LHCN-M2 (cell line): ENCODE measurements around the gene SAMD3. TPM values are rescaled to one million over a fixed set of nuclear protein-coding genes. Genes with fewer than 3 reads are reported as not detected.
"Not testable (repeated sequence)": the region's sequence is repeated elsewhere in the genome, so short reads cannot be mapped to it uniquely, and the experiment has no call there.

ENCODE experiments used
- DNase-seq: peaks from one replicate; pipeline ENCODE4 v3.0.0-alpha.2; 2012; ENCODE audit warnings: low read depth
- total RNA-seq: library from RNA; depleted of rRNA; stranded (reverse); fragments of >200 nt; gene quantifications from 2 replicates; pipeline ENCODE4 v1.2.3, GENCODE V29; 2014

The SAMD3 gene
- total RNA-seq, 1 experiment from 2014 or later = not detected

DNA sequence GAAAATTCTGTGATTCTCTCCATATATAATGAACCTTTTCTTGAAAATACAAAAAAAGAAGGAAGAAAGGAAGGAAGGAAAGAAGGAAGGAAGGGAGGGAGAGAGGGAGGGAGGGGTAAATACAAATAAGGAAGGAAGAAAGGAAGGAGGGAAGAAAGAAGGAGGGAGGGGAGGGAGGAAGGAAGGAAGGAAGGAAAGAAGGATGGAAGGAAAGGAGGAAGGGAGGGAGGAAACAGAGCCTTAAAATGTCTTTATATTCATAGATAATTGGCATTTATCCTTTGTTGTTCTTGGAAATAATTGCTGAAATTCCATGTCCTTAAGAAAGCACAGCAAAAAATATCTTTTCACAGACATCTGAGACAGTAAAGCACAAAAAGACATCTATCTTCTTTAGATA is 40.3 kb downstream of the SAMD3 start:
- DNase-seq = no peak

DNA sequence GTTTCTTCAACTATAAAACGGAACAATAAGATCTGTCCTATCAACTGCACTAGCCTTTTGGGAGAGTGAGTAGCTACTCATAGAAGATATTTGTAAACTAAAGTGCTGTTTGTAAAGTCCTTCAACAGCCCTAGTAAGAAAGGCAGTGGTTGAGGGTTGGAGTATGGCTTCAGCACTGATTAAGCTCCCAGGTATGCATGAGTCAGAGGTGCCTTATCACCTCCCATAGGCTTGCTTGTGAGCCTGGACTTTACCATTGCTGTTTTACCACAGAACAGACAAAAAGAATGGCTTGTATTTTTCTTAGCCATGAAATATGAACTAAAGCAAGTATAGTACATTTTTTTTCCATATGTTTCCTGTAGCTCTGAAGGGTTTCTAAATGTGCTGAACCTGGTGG is 44.1 kb downstream of the SAMD3 start:
- DNase-seq = peak; percentile 77

DNA sequence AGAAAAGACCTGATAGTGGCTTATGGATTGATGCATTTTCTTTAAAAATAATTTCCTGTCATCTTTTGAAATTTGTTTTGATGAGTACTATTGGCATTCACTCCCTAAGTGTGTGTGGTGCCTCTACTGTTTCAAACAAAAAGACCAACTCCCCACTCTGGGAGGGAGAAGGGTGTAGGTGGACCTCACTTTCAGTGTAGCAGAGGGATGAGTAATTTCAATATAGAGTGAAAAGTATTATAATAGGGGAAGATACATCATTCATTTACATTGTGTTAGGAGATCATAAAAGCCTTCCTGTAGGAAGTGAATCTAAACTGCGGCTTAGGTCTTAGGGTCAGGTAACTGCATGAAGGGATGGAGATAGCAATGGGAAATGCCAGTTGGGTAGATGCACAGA is 46.4 kb downstream of the SAMD3 start:
- no peak for DNase-seq

DNA sequence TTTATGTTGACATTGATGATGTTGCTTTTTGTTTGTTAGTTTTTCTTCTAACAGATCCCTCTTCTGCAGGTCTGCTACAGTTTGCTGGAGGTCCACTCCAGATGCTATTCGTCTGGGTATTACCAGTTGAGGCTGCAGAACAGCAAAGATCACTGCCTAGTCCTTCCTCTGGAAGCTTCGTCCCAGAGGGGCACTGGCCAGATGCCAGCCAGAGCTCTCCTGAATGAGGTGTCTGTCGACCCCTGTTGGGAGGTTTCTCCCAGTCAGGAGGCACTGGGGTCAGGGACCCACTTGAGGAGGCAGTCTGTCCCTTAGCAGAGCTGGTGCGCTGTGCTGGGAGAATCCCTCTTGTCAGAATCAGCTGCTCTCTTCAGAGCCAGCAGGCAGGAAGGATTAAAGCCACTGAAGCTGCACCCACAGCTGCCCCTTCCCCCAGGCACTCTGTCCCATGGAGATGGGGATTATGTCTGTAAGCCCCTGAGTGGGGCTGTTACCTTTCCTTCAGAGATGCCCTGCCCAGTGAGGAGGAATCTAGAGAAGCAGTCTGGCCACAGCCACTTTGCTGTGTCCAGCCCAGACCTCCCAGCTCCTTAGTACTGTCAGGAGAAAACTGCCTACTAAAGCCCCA is 49.3 kb downstream of the SAMD3 start:
- not testable (repeated sequence) for DNase-seq

DNA sequence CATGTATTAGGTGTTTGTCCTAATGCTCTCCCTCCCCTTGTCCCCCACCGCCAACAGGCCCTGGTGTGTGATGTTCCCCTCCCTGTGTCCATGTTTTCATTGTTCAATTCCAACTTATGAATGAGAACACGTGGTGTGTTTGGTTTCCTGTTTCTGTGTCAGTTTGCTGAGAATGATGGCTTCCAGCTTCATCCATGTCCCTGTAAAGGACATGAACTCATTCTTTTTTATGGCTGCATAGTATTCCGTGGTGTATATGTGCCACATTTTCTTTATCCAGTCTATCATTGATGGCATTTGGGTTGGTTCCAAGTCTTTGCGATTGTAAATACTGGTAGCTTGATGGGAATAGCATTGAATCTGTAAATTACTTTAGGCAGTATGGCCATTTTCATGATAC is 52.6 kb downstream of the SAMD3 start:
- DNase-seq = not testable (repeated sequence)

DNA sequence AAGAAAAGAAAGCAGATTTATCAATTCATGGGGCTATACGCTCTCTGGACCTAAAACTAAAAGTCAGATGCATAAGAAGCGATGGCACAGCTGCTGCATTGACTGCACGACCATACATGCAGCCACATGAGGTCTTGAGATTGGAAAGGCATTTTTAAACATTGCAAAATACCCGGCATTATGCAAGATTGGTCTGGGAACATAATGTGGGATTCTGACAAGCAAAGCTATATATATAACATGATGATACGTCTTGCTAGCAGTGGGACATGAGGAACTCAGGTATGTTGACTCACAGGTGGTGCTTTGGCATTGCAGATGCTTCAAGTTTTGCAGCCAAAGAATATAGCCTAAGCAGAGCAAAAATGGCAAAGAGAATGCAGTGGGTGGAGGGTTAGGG is 55.1 kb downstream of the SAMD3 start:
- DNase-seq = peak; percentile 53

DNA sequence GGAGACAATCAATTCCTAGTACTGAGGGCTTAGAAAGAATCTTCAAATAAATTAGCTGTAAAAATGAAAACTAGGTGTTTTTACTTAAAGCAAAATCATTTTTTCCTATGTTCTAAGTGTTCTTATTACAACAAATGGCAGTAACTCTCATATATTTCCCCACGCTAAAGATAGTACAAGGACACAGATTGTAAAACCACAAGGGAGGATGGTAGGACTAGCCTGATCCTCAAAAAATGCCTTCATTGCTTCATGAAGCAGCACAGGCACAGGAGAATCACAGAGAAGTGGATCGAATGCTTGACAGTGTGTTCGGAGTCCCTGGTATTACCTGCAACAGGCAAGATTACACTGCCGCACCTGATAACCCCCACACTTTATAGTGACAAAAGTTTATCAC is 58.5 kb downstream of the SAMD3 start:
- DNase-seq = no peak

DNA sequence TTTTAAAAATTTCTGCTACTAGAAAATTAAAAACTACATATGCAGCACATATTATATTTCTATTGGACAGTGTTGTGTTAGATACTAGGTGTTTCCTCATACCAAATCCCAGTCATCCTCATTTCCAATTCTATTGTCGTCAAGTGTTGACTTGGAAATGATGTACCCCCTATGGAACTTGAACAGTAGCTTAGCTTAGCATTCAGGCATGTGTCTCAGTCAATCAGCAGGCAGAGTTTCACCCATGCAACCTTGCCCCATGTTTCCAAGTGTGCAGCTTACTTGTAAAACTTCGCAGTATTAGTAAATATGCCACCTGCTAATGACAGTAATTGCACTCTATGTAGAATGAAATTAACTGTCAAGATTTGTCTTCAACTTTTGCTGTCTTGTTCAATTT is 59.5 kb downstream of the SAMD3 start:
- DNase-seq = no peak

DNA sequence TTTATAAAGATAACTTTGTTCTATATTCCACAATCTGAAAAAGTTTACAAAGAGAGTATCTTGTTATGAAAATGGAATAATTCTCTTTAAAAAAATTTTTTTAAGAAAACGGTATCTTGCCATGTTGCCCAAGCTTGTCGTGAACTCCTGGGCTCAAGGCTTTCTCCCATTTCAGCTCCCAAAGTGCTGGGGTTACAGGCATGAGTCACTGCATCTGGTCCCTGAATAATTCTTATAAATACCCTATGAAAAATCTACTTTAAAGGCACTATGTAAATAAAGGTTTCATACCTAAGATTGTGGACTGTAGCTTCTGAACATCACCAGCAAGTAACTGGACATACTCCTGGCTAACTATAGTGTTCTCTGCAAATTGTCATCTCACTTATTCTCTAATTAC is 60.3 kb downstream of the SAMD3 start:
- no peak for DNase-seq

DNA sequence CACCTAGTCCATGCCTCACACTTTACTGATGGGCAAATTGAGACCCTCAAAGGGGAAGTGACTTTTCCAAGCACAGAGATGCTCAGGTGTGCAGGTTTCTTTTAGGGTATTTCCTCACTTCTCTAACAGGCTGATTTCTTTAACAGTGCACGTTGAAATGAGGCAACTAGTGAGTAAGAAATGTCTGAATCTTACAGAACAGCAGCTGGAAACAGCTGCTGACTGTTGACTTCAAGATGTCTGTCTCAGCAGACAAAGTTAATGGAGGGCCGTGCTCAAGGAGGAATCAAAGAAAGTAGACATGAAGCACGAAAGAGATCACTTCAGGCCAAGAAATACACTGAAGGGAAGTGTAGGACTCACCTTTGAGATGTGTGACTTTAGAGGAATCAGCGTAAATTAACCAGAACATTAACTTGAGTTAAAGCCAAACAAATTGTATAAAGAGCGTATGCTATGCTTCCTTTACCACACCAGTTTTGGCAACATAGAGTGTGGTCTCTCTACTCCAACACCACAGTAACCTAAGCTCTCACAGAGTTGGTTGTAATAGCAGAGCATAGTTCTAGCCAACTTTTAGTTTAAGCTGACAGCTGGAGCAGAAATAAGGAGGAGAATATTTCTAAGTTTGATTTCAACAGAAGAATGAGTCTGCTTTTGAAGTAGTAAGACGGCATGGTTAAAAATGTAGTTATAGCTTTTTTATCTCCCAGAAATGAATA is 60.9 kb downstream of the SAMD3 start:
- DNase-seq = no peak

DNA sequence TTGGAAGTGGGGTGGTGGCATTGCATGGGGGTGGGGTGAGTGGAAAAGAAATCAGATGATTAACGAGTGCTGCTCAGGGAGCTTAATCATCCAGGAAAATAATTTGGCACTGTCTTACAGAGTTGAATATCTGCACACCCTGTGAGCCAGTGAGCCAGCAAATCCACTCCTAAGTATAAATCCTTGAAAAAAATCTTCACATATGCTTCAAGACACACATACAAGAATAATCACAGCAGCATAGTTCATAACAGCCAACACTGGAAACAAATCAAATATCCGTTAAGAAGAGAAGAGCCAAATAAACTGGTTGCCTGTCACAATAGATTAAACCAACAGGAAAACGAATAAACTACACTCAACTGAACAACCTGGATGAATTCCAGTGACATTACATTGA is 62.8 kb downstream of the SAMD3 start:
- DNase-seq = no peak

DNA sequence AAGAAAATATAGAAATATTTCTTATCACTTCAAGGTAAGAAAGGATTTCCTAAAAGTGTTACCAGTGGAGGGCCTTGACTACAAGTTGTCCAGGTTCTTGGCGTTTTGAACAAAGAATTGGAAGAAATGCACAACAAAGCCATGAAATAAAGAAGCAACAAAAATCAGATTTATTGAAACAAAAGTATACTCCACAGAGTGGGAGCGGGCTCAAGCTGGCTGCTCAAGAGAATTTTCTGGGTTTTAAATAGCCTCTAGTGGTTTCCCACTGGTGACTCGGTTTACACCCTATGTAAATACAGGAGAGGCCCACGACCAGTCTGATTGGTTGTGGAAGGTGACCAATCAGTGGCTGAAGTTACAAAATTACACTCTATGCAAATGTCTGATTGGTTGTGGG is 64.2 kb downstream of the SAMD3 start:
- no peak for DNase-seq

DNA sequence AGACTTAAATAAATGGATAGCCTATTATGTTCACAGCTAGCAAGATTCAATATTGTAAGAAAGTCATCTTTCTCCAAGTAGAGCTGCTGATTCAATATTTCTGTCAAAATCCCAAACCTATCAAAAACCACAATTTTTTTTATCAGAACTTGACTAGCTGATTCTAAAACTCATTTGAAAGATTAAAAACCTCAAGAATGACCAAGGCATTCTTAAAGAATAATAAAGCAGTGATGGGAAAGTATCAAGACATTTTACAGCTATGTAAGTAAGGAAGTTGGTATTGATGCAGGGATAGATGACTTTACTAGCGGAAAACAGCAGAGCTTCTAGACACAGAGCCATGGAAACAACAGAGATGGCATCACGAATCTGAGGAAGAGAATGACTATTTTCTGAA is 64.7 kb downstream of the SAMD3 start:
- no peak for DNase-seq

DNA sequence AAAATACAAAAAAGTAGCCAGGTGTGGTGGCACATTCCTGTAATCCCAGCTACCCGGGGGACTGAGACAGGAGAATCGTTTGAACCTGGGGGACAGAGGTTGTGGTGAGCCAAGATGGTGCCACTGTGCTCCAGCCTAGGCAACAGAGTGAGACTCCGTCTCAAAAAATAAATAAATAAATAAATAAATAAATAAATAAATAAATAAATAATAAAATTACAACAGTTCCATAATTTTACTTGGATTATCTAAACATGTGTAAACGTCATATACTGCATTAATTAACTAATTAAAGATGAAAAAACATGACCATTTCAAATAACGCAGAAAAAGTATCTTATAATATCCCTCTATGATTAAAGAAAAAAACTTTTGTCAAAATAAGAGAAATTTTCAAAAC is 65.8 kb downstream of the SAMD3 start:
- no peak for DNase-seq

DNA sequence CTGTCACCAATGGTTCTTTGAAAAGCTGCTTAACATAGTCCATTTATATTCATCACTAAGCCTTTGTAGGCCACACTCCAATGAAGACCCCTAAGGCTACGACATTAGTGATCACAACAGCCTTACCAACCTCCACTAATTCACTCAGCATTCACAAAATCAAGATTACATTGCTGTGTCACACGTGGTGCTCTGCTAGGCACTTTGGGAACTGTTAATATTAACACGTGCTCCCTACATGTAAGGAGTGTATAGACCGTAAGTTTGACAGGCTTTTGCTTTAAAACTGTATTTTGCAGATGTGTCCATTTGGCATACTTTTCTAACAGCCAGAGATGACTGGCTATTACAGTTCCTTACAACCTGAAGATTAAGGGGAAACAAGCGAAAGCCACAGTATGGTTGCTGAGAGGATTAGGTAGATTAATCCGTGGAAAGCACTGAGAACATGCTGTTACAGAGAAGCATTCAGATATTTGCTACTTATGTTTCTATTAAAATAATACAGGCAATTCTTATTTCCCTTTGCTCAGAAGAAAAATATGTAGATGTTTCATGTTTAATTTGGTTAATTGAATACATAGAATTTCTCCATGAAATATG is 69.7 kb downstream of the SAMD3 start:
- no peak for DNase-seq

DNA sequence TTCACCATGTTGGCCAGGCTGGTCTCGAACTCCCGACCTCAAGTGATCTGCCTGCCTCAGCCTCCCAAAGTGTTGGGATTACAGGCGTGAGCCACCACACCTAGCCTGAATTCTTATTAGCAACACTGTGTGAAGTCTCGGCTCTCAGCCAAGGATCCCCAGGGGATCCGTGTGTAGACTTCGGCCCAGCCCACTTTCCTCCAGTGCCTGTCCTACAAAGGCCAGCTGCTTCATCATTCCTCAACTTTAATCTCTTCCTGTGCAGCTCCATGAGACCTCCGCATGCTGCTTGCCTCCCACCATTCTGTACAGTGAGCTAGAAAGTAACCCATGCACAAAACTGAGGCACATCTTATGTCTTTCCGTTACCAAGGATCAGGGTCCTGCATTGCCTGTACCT is 71.8 kb downstream of the SAMD3 start:
- no peak for DNase-seq

DNA sequence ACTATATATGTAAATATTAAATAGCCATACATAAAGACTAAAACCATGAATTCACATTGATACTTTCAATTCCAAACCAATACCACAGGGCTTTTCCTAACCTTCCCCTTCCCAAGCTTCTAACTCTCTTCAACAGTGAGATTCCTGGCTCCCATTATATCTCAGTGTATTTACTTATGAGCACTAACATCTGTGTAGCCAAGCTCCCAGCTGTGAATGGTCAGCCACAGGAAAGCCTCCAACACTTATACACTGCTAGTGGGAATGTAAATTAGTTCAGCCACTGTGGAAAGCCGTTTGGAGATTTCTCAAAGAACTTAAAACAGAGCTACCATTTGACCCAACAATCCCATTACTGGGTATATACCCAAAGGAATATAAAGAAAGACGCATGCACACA is 73.7 kb downstream of the SAMD3 start:
- not testable (repeated sequence) for DNase-seq

DNA sequence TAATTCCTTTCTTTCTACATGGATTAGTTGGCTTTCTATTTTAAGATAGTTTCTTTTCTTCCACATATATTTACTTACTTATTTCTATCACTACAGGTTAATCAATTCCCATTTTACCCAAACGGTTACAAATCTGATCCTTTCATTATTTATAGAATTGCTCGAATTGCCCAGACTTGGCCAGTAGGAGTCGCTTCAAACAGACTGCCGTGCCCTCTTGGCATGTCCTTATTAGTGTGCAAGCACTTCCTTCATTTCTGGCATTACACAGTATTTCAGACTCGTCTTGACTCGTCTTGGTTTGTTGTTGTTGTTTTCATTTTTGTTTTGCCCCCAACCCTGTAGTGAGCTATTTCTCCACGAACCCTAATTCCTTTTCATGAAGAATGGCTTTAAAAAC is 74.6 kb downstream of the SAMD3 start:
- no peak for DNase-seq

DNA sequence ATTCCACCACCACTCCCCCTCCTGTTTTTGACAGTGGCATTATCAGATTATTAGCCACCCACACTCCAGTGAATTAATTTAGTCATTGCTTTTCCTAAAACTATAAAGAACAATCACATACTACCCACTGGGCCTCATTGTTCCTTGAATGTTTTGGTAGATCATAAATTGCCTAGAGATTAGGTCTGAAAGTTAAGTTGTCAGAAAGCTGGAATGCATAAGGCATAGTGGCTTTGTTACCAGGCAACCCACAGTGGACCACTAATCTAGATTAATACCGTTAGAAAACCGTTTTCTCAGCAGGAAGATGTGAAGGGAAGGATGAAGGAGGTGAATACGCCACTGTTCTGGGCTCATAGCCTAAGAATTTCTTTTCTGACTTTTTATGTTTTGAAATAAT is 75.6 kb downstream of the SAMD3 start:
- DNase-seq = no peak

DNA sequence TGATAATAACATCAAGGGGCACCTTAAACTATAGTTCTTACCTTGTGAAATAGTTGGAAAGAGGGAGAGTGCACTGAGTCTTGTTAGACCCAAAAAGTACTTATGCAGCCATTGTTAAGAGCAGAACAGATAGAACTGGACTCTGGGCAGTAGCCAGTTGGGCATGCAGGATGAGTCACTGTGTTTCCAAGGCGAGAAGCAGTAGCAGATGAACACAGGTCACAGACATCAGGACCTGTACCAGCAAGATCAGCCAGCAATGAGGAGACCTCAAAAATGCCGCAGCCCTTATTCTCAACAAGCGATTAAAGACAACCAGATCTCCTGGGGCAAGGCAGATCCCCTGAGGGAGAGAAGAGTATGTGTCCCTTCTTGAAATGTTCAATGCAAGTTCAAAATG is 79.0 kb downstream of the SAMD3 start:
- DNase-seq = peak; percentile 28

DNA sequence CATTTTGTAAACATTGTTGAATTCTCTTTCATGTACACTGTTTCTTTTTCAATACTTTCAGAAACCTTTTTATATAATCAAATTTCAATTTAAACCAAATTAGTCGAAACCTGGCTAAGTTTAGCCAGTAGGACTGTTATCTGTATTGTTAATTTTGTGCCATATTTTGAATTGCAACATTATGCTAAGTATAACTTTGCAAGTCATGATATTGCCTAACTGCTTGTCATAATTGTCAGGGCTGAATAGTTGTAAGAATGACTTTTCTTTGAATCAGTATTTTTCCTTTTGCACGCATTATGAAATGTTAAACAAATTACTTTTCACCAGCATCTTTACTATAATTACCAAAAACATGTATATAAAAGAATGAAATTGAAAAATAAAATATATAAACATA is 82.7 kb downstream of the SAMD3 start:
- DNase-seq = no peak

DNA sequence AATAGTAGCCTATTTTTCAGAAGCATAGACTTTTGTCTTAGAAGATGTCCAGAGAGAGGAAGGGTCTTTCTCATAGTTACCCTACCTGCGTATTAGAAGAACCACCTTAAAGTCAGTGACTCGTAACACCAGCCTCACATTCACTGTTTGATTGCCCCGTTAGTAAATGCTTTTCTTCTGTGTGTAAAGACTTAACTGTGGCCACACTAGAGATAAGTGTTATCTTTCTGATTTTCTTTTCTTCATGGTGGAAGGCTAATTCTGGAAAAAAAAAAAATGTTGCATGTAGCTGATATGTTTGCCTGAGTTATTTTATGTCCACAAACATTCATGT is 83.9 kb downstream of the SAMD3 start:
- DNase-seq = no peak

DNA sequence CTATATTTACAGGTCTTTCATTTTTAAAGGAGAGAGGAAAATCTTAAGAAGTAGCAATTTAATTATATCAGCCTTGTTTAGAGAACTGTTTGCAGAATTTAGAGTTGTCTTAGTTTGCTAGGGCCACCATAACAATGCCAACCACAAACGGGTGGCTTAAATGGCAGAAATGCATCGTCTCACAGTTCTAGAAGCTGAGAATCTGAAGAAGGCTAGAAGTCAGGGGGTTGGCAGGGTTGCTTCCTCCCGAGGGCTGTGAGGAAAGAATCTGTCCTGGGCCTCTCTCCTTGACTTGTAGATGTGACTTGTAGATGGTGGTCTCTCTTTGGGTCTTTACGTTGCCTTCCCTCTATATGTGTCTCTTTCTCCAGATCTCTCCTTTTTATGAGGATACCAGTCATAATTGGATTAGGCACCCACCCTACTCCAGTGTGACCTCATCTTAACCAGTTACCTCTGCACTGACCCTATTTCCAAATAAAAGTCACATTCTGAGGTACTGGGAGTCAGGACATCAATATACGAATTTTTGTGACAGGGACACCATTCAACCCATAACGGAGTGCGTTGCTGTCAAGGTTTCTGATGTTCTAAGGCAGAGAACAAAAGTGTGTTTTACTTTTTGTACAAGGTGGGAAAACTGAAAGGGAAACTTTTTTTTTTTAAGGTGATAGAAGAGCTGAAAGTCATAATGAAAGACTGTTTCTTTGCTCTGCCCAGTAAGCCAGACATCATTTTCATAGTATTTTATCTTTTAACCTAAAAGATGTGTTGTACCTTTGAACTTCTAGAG is 84.4 kb downstream of the SAMD3 start:
- DNase-seq = no peak
